K562 treated with DMSO at 1 percent for 12 hours (cell line): ENCODE data around the gene IPO5. TPM values are rescaled to one million over a fixed set of nuclear protein-coding genes. Genes with fewer than 3 reads are reported as not detected.

Experiments
- total RNA-seq: library from RNA; unstranded; fragments of 300-600 nt; gene quantifications from 2 replicates; pipeline ENCODE4 v1.2.3, GENCODE V29; 2022; ENCODE audit not compliant: insufficient read depth

The IPO5 gene
- total RNA-seq: 23.0 and 74.8 TPM in 2 replicates

GRCh38 chr13:97953376-97953970 lies at the start of gene IPO5:
IPO5 (plus strand) TSS chr13:97953675; CDS start chr13:97976697, 23,022 bp downstream.

Other genes starting within 250 kb of the IPO5 start
- gene FARP1, start 189.4 kb downstream of the IPO5 start, total RNA-seq: 1.1 TPM in 1 of 2 replicates, not detected in the other
- gene RNF113B, start 223.6 kb downstream of the IPO5 start, total RNA-seq: 0.91 TPM in 1 of 2 replicates, not detected in the other